ENCODE results near the gene MIEN1. TPM values are rescaled to one million over a fixed set of nuclear protein-coding genes. Genes with fewer than 3 reads are reported as not detected.
A peak's percentile ranks its signal among the peaks of the same experiment; 100 is the strongest.
"Not testable (repeated sequence)": the region's sequence is repeated elsewhere in the genome, so short reads cannot be mapped to it uniquely, and the experiment has no call there.

The MIEN1 gene
- polyA plus RNA-seq, 3 donors = 31.9 to 34.9 (median 34.8) TPM

- DNase-seq (ENCODE audit: extremely low read depth in 1 of 11, low read depth in 9 of 11, low spot score in 4 of 11) = no peak
Measured at GRCh38 chr17:39709998-39710964, 20.1 kb downstream of the MIEN1 start.

GRCh38 chr17:39709319-39709997 lies 20.9 kb downstream of the MIEN1 start:
- no peak for DNase-seq (ENCODE audit: extremely low read depth in 1 of 11, low read depth in 9 of 11, low spot score in 4 of 11)

- no peak for DNase-seq (ENCODE audit: extremely low read depth in 1 of 11, low read depth in 9 of 11, low spot score in 4 of 11)
Measured at GRCh38 chr17:39706921-39707337, 23.4 kb downstream of the MIEN1 start.

GRCh38 chr17:39706383-39706782 lies 23.9 kb downstream of the MIEN1 start:
- no peak for DNase-seq (ENCODE audit: extremely low read depth in 1 of 11, low read depth in 9 of 11, low spot score in 4 of 11)

GRCh38 chr17:39705786-39706348 lies 24.5 kb downstream of the MIEN1 start:
- peak in 1 of 11 donors; percentile 66 for DNase-seq (ENCODE audit: extremely low read depth in 1 of 11, low read depth in 9 of 11, low spot score in 4 of 11)

- no peak for DNase-seq (ENCODE audit: extremely low read depth in 1 of 11, low read depth in 9 of 11, low spot score in 4 of 11)
Measured at GRCh38 chr17:39704821-39705551, 25.3 kb downstream of the MIEN1 start.

GRCh38 chr17:39703913-39704312 lies 26.4 kb downstream of the MIEN1 start:
- no peak for DNase-seq (ENCODE audit: extremely low read depth in 1 of 11, low read depth in 9 of 11, low spot score in 4 of 11)

- no peak for DNase-seq (ENCODE audit: extremely low read depth in 1 of 11, low read depth in 9 of 11, low spot score in 4 of 11)
Measured at GRCh38 chr17:39702901-39703893, 27.1 kb downstream of the MIEN1 start.

- no peak for DNase-seq (ENCODE audit: extremely low read depth in 1 of 11, low read depth in 9 of 11, low spot score in 4 of 11)
Measured at GRCh38 chr17:39701784-39702422, 28.4 kb downstream of the MIEN1 start.

- DNase-seq (ENCODE audit: extremely low read depth in 1 of 11, low read depth in 9 of 11, low spot score in 4 of 11) = no peak
Measured at GRCh38 chr17:39701012-39701783, 29.1 kb downstream of the MIEN1 start.

GRCh38 chr17:39700148-39700987 lies 30.0 kb downstream of the MIEN1 start:
- peak in 6 of 11 donors; percentile 55 to 74 (median 60) for DNase-seq (ENCODE audit: extremely low read depth in 1 of 11, low read depth in 9 of 11, low spot score in 4 of 11)

- DNase-seq (ENCODE audit: extremely low read depth in 1 of 11, low read depth in 9 of 11, low spot score in 4 of 11) = peak in 7 of 11 donors; percentile 70 to 89 (median 83)
Measured at GRCh38 chr17:39699818-39700147, 30.5 kb downstream of the MIEN1 start, which contains the start of gene ERBB2. ERBB2 (plus strand) TSS chr17:39700064; CDS start chr17:39700239, 175 bp downstream.

- DNase-seq (ENCODE audit: extremely low read depth in 1 of 11, low read depth in 9 of 11, low spot score in 4 of 11) = not testable (repeated sequence)
Measured at GRCh38 chr17:39699157-39699817, 31.0 kb downstream of the MIEN1 start.

GRCh38 chr17:39697961-39698360 lies 32.4 kb downstream of the MIEN1 start:
- DNase-seq (ENCODE audit: extremely low read depth in 1 of 11, low read depth in 9 of 11, low spot score in 4 of 11) = no peak

- no peak for DNase-seq (ENCODE audit: extremely low read depth in 1 of 11, low read depth in 9 of 11, low spot score in 4 of 11)
Measured at GRCh38 chr17:39696731-39697130, 33.6 kb downstream of the MIEN1 start.
